Stimulated activated CD8-positive, alpha-beta memory T cell treated with anti-CD3 and anti-CD28 coated beads, Interleukin-12 subunit alpha, Interleukin-12 subunit beta, amount 100 ng/mL, for 4 hours (primary cell): ENCODE results near the gene EIPR1.
"Not testable (repeated sequence)": the region's sequence is repeated elsewhere in the genome, so short reads cannot be mapped to it uniquely, and the experiment has no call there.

Experiments
- DNase-seq: peaks from one replicate; pipeline ENCODE4 v3.0.0-alpha.2; 2020; ENCODE audit warnings: low read depth

Gene EIPR1

GRCh38 chr2:3403587-3404334 is 26.1 kb upstream of the EIPR1 start:
- DNase-seq = no peak

GRCh38 chr2:3399829-3400228 is 22.2 kb upstream of the EIPR1 start:
- DNase-seq = no peak

- DNase-seq = no peak
These were observed 21.8 kb upstream of the EIPR1 start for GRCh38 chr2:3399381-3399780.

DNA sequence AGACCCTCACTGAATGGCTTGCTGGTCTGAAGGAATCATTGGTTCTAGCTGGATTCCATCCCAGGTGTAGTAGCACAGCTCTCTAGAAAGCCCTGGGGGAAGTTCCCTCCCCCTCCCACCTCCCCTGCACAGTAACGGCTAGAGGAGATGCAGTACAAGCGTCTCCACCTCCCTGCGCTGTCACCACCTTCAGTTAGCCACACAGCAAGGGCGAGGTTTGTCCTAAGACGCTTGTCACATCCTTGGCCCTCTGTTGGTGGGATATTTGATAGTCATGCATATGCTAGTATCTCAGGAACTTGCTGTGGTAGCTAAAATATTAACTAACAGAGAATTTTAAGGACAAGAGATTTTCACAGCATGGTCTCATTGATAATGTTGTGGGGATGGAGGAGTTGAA is 21.2 kb upstream of the EIPR1 start:
- no peak for DNase-seq

DNA sequence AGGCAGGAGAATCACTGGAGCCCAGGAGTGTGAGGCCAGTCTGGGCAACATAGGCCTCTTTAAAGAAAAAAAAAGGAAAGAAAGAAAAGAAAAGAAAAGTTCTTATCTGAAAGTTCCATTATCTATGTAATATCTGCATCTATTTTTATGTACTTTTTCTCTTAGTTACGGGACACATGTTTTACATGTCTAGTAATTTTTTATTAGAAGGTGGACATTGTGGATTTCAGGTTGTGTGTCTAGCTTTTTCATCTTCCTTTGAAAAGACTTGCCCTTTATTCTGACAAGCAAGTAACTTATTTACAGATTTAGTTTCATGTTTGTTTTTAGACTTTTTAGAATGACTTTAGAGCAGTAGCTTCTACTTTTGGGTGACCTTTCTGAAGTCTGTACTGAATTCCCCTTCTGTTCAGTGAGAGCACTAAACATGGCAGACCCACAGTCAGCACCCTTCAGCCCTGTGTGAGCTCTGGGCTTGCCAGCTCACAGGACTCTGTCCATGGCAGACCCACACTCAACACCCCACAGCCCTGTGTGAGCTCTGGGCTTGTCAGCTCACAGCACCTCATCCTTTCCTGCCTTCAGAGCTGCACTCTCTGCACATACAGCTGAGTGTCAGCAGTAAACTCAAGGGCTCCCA is 19.4 kb upstream of the EIPR1 start:
- no peak for DNase-seq

- no peak for DNase-seq
These were observed 14.6 kb upstream of the EIPR1 start for GRCh38 chr2:3392216-3392615.

DNA sequence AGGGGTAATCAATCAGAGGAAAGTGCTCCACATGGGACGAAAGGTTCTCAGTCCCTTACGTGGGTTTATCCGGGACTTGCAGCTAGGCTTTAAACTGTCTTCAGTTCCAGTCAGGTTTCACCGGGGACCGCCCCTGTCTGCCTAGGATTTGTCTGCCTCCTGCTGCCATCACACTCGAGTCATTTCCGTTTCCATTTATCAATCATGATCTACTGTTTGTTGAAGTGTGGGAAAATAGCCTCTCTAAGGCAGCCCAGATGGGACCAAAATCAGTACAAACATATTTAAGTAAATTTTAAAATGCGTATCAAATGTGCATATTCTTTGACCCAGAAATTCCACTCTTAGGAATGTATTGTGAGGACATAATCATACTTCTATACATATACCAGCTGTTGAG is 12.4 kb upstream of the EIPR1 start:
- no peak for DNase-seq

DNA sequence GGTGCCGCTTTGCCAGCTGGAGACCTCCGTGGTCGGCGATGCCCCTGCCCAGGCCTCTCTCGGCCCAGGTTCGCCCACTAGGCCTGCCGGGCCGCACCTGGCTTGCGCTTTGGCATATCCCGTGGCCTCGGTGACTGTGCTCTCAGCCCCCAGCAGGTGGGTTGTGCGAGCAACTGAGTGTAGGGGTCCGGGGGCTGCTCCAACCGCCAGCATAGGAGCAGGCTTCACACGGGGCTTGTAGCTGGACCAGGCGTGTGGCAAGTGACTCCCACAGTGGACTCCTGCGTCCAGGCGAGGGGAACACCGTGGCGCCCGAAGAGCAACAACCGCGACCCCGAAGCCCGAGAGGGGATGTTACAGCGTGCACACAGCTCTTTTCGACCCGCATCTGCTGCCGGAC is 11.6 kb upstream of the EIPR1 start:
- no peak for DNase-seq

DNA sequence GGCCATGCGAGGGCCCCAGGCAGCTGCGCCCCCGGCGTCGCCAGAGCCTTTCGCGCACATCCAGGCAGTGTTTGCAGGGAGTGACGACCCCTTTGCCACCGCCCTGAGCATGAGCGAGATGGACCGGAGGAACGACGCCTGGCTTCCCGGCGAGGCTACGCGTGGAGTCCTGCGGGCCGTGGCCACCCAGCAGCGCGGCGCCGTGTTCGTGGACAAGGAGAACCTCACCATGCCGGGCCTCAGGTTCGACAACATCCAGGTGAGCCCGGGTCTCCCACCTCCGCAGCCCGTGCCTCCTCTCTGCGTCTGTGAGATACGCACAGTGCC is 10.8 kb upstream of the EIPR1 start:
- DNase-seq = no peak

- no peak for DNase-seq
These were observed 10.2 kb upstream of the EIPR1 start for GRCh38 chr2:3387644-3388411.

DNA sequence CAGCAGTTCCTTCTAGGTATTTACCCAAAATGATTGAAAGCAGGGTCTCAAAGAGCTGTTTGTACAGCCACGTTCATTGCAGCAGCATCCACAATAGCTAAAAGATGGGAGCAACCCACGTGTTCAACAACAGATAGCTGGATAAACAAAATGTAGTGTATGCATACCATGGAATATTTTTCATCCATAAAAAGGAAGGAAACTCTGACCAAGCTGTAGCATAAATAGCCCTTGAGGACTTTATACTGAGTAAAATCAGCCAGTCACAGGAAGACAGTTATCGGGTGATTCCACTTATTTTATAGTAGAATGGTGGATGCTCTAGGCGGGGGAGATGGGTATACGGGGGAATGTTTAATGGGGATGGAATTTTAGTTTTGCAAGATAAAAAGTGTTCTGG is 9.4 kb upstream of the EIPR1 start:
- no peak for DNase-seq

DNA sequence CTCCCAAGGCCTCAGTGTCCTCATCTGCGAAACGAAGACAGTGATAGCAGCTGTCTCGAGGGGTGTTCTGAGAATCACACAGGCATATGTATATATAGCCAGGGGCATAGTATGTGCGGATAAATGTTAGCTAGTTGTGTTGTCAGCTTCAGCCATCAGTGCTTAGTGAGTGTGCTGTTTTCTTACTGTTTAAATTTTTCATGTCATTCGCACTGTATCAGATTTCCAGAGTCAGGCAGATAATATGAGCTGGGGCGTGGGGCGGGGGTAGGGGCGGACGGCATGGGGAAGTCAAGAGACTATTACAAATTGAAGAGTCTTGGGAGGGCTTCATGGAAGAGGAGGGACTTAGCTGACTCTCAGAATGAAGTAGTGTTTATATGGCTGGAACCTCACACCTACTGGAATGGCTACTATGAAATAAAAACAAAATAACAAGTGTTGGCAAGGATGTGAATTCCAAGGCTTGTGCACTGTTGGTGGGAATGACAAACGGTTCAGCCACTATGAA is 8.9 kb upstream of the EIPR1 start:
- DNase-seq = no peak

DNA sequence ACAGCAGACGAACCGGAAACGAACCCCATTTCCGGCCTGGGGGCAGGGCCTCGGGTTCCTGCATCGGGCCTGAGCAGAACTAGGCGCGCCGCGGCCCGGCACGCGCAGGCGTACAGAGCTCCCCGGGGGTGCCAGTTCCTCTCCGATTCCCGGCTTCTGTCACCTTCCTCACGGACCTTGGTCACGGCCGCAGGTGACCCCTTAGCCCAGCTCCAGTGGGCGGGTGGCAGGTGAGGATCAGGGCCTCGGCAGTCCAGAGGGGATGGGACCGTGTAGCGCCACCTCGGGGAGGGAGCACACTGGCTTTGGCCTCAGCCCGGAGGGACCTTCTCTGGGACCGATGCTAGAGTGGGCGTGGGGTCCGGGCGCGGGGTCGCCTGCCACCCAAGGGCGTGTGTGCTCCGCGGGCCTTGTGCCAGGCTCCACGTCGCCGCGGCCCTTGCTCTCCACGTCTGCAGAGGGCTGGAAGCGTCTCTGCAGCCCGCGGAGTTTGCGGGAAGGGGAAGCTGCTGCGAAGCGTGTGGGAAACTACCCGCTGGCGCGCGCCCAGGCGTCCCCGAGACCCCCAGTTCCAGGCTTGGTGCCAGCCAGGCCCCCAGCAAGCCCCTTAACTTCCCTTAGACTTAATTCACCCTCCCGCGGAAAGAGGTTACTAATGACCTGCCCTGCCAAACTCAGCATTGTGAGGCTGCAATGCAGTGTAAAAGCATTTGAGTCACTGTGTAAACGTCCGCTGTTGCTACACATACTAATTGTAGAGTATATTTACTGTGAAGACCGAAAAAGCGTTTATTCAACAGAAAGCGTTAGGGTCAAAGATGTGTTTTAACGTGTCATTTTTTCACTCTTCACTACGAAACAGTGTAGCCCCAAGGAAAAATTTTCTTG is 2.3 kb upstream of the EIPR1 start, which contains the start of gene TRAPPC12:
Gene TRAPPC12 (plus strand): TSS at position 48 of the 888 bp plus-strand sequence. CDS start 7,930 bp downstream, outside the sequence.
- DNase-seq = peak; percentile 90

DNA sequence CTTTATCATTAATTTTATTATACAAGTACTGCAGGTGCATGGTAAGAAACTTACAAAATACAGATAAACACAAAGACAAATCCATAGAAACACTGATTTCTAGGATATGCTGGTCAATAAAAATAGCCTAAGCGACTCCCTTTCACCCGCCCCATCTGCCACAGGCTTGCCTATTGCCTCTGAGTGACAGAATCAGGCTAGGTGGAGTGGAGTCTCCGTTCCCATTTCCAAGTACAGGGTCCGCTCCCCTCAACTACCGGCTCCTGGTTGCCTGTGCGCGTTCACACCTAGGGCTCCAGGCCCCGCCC is 1.7 kb upstream of the EIPR1 start:
- no peak for DNase-seq

DNA sequence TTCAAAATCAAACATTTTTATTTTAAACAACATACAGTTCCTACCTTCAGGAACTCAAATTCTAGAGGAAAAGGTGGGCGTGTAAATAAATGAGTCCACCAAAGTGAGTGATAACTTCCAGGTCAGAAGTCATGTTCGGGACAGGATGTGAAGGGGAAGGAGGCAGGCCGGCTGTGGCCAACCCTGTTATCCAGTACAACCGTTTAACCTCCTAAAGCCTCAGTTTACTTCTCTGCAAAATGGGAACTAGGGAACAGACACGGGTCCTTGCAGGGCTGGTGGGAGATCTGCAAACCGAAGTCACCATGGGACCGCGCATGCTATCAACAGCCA is 373 bp downstream of the EIPR1 start:
- no peak for DNase-seq

- no peak for DNase-seq
These were observed 797 bp downstream of the EIPR1 start for GRCh38 chr2:3376821-3377220.

DNA sequence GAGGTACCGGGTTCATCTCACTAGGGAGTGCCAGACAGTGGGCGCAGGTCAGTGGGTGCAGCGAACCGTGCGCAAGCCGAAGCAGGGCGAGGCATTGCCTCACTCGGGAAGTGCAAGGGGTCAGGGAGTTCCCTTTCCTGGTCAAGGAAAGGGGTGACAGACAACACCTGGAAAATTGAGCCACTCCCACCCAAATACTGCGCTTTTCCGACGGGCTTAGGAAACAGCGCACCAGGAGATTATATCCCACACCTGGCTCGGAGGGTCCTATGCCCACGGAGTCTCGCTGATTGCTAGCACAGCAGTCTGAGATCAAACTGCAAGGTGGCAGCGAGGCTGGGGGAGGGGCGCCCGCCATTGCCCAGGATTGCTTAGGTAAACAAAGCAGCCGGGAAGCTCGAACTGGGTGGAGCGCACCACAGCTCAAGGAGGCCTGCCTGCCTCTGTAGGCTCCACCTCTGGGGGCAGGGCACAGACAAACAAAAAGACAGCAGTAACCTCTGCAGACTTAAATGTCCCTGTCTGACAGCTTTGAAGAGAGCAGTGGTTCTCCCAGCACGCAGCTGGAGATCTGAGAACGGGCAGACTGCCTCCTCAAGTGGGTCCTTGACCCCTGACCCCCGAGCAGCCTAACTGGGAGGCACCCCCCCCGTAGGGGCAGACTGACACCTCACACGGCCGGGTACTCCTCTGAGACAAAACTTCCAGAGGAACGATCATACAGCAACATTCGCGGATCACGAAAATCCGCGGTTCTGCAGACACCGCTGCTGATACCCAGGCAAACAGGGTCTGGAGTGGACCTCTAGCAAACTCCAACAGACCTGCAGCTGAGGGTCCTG is 8.1 kb downstream of the EIPR1 start:
- DNase-seq = not testable (repeated sequence)

DNA sequence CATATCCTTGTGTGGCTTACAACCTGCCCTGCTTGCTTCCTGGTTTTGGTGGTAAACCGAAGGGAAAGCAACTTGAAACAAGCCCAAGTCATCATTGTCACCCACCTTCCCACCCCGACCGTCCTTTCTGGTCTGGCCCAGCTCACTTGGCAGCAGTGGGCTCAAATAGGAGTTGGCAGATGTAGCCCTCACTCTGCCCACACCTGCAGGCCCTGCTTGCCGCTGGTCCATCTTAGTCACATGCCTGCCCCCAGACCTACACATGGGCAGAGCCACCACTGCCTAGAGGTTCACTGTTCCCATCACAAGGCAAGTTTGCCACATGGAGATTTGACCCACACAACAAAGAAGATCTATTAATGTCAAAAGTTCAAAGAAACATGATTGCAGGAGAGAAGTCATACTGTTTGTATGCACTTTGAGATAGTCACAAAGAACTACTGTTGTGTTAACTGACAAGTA is 9.3 kb downstream of the EIPR1 start:
- no peak for DNase-seq

- DNase-seq = no peak
These were observed 12.4 kb downstream of the EIPR1 start for GRCh38 chr2:3365219-3365618.

DNA sequence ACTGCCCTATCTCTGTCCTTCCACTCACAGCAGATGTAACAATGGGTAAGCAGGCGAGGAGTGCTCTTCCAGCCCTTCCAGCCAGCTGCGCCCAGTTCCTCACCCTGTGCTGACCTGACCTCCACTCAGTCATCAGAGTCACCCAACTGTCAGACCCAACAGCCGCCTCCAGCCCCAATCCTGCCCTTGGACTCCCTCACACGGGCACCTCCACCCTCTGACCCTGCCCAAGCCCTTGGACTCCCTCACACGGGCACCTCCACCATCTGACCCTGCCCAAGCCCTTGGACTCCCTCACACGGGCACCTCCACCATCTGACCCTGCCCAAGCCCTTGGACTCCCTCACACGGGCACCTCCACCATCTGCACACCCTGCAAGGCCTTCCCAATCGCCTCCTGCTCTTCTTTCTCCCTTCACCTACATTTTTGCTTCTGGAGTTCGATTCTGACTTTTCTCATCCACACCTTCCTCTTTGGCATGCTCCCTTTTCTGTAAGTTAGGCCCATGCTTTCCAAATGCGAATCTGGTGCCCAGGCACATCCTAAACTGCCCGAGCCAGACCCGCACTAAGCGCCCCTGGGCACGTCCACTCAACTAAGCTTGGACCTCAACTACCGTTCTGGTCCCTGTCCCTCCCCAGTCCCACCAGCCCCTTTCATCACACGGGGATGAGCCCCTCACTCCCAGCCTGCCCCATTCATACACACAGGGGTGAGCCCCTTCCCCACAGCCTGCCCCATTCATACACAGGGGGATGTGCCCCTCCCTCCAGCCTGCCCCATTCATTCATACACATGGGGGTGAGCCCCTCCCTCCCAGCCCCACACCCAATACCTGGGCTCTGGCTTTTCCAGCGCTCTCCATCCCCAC is 15.9 kb downstream of the EIPR1 start:
- no peak for DNase-seq
